OCI-LY1 (cell line): ENCODE data around the gene UTP14C.
"Not testable (repeated sequence)": the region's sequence is repeated elsewhere in the genome, so short reads cannot be mapped to it uniquely, and the experiment has no call there.

ENCODE experiments used
- H2AFZ ChIP-seq: fragments of 200-600 bp; sonication (generic), shearing (Covaris generic); 2 replicates; pipeline ENCODE4 v1.6.0; 2014; ENCODE audit warnings: antibody characterized with exemption, mild to moderate bottlenecking, low read length
- H3F3A ChIP-seq: fragments of 200-600 bp; sonication (generic), shearing (Covaris generic); 2 replicates; pipeline ENCODE4 v1.6.0; 2014; ENCODE audit warnings: mild to moderate bottlenecking, antibody characterized with exemption, low read length, moderate library complexity; ENCODE audit not compliant: insufficient read depth
- H3K27ac ChIP-seq: fragments of 200-600 bp; sonication (generic); 2 replicates; pipeline ENCODE4 v1.5.1; 2014; ENCODE audit warnings: low read length, mixed run types, mild to moderate bottlenecking, low read depth; ENCODE audit not compliant: poor library complexity, severe bottlenecking
- H3K27me3 ChIP-seq: fragments of 200-600 bp; sonication (generic); 2 replicates; pipeline ENCODE4 v1.6.0; 2014; ENCODE audit warnings: antibody characterized with exemption, mild to moderate bottlenecking, low read length, moderate library complexity; ENCODE audit not compliant: insufficient read depth
- H3K36me3 ChIP-seq: fragments of 200-600 bp; sonication (generic); 2 replicates; pipeline ENCODE4 v1.6.1; 2014; ENCODE audit warnings: mild to moderate bottlenecking, antibody characterized with exemption, low read length, moderate library complexity, mixed read lengths; ENCODE audit not compliant: insufficient read depth
- H3K4me1 ChIP-seq: fragments of 200-600 bp; sonication (generic); 2 replicates; pipeline ENCODE4 v1.5.1; 2014; ENCODE audit warnings: mild to moderate bottlenecking, low read length, moderate library complexity; ENCODE audit not compliant: insufficient read depth, severe bottlenecking
- H3K4me2 ChIP-seq: fragments of 200-600 bp; sonication (generic), shearing (Covaris generic); 2 replicates; pipeline ENCODE4 v1.6.1; 2014; ENCODE audit warnings: low read length
- H3K4me3 ChIP-seq: fragments of 200-600 bp; sonication (generic); 2 replicates; pipeline ENCODE4 v1.5.1; 2014; ENCODE audit warnings: low read length, low read depth, mild to moderate bottlenecking, mixed read lengths; ENCODE audit not compliant: poor library complexity, severe bottlenecking
- H3K79me2 ChIP-seq: fragments of 200-600 bp; shearing (Covaris generic); 2 replicates; pipeline ENCODE4 v1.6.1; 2016; ENCODE audit warnings: mixed run types, low read length, mixed read lengths; ENCODE audit not compliant: insufficient read depth
- H3K9ac ChIP-seq: fragments of 200-600 bp; sonication (generic), shearing (Covaris generic); 2 replicates; pipeline ENCODE4 v1.6.1; 2014; ENCODE audit warnings: mild to moderate bottlenecking, low read length, mixed read lengths
- H3K9me2 ChIP-seq: fragments of 200-600 bp; sonication (generic), shearing (Covaris generic); 2 replicates; pipeline ENCODE4 v1.6.1; 2014; ENCODE audit warnings: low read depth, mild to moderate bottlenecking, low read length, mixed read lengths
- H3K9me3 ChIP-seq: fragments of 200-600 bp; shearing (Covaris generic); 2 replicates; pipeline ENCODE4 v1.6.1; 2014; ENCODE audit warnings: low read length, mixed read lengths
- H4K20me1 ChIP-seq: fragments of 200-600 bp; sonication (generic), shearing (Covaris generic); 2 replicates; pipeline ENCODE4 v1.6.0; 2016; ENCODE audit warnings: mild to moderate bottlenecking, low read length; ENCODE audit not compliant: insufficient read depth
- CTCF ChIP-seq: fragments of 200-600 bp; sonication (generic), shearing (Covaris generic); IDR thresholded peaks from 2 replicates; pipeline ENCODE4 v1.5.1; 2017; ENCODE audit warnings: mild to moderate bottlenecking, antibody characterized with exemption, low read length, moderate library complexity, mixed read lengths
- EZH2 ChIP-seq: fragments of 200-600 bp; sonication (generic), shearing (Covaris generic); IDR thresholded peaks from 2 replicates; pipeline ENCODE4 v1.8.0; 2017; ENCODE audit warnings: borderline replicate concordance, mixed run types, mild to moderate bottlenecking, antibody characterized with exemption, low read length, moderate library complexity, mixed read lengths

The UTP14C gene

GRCh38 chr13:51981355-51981754 lies 43.1 kb upstream of the UTP14C start:
- no peak for TF ChIP-seq CTCF
- no peak for TF ChIP-seq EZH2
- no peaks in the 10 kb centered on the region for H3K9me3 ChIP-seq
- no peak overlapping the region for H3K9ac ChIP-seq
- H3K36me3 ChIP-seq = no peaks in the 10 kb centered on the region
- no peaks in the 10 kb centered on the region for H3K4me1 ChIP-seq
- no peaks in the 10 kb centered on the region for H3K27me3 ChIP-seq
- no peaks in the 10 kb centered on the region for H4K20me1 ChIP-seq
- no peak overlapping the region for H2AFZ ChIP-seq
- no peaks in the 10 kb centered on the region for H3F3A ChIP-seq
- H3K4me2 ChIP-seq = no peak overlapping the region
- no peak overlapping the region for H3K4me3 ChIP-seq
- H3K27ac ChIP-seq = no peak overlapping the region
- no peaks in the 10 kb centered on the region for H3K79me2 ChIP-seq
- no peaks in the 10 kb centered on the region for H3K9me2 ChIP-seq

GRCh38 chr13:51983292-51983691 lies 41.2 kb upstream of the UTP14C start:
- H3K36me3 ChIP-seq, H4K20me1 ChIP-seq, H3K9me3 ChIP-seq, H3K79me2 ChIP-seq, H3K27ac ChIP-seq, H3K9me2 ChIP-seq, H3K27me3 ChIP-seq, H3K4me3 ChIP-seq, H3K9ac ChIP-seq, H2AFZ ChIP-seq, H3F3A ChIP-seq, H3K4me2 ChIP-seq, H3K4me1 ChIP-seq: not testable (repeated sequence)

GRCh38 chr13:51984904-51985303 lies 39.6 kb upstream of the UTP14C start:
- H3K9me3 ChIP-seq, H3K4me3 ChIP-seq, H3K79me2 ChIP-seq, H3K27ac ChIP-seq, H3K9ac ChIP-seq, H3K4me1 ChIP-seq, H3F3A ChIP-seq, H3K9me2 ChIP-seq, H4K20me1 ChIP-seq, H3K27me3 ChIP-seq, H3K36me3 ChIP-seq, H3K4me2 ChIP-seq, H2AFZ ChIP-seq: not testable (repeated sequence)

- Histone ChIP-seq H2AFZ (no peak overlapping the region), H3K27ac (no peak overlapping the region), H3K4me1 (no peaks in the 10 kb centered on the region), H3K9me2 (no peaks in the 10 kb centered on the region), H3F3A (no peaks in the 10 kb centered on the region), H3K27me3 (no peaks in the 10 kb centered on the region), H3K4me2 (no peak overlapping the region), H3K36me3 (no peaks in the 10 kb centered on the region), H3K79me2 (no peaks in the 10 kb centered on the region), H4K20me1 (no peaks in the 10 kb centered on the region), H3K9me3 (no peaks in the 10 kb centered on the region), H3K9ac (no peak overlapping the region), H3K4me3 (no peak overlapping the region)
- TF ChIP-seq EZH2 = no peak
- TF ChIP-seq CTCF = no peak
These were observed 35.4 kb upstream of the UTP14C start for GRCh38 chr13:51988988-51989618.
